Activated CD4-positive, alpha-beta T cell treated with anti-CD3 and anti-CD28 coated beads, Interleukin-2, amount 50 U/mL, for 16 hours (primary cell): ENCODE results near the gene CDH23.

Experiments
- DNase-seq: peaks from one replicate; pipeline ENCODE4 v3.0.0-alpha.2; 2020

CDH23 gene

GRCh38 chr10:71572962-71573361 lies 176.2 kb downstream of the CDH23 start:
- no peak for DNase-seq

- DNase-seq: no peak
Measured at GRCh38 chr10:71573562-71574518, 177.1 kb downstream of the CDH23 start.

- DNase-seq: no peak
Measured at GRCh38 chr10:71575451-71575850, 178.7 kb downstream of the CDH23 start.

GRCh38 chr10:71575934-71576801 lies 179.4 kb downstream of the CDH23 start:
- DNase-seq: no peak

- no peak for DNase-seq
Measured at GRCh38 chr10:71576842-71577241, 180.1 kb downstream of the CDH23 start.

DNA sequence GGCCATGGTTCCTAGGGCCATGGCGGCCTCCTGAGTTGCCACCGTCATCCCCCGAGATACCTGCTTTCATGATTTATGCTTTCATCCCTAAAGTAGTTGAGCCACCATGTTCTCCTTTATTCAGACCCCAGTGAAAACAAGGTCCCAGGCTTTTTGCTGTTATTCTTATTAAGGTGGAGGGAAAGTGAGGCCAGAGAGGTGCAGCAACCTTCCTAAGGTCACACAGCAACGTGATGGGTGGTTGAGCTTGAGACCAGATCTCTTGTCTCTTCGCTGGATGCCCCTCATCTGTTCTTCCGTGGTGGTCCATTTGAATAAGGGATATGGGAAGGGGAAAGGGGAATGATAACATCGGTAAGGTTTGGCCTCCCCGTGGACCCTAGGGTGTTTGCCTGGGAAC lies 180.6 kb downstream of the CDH23 start:
- no peak for DNase-seq

DNA sequence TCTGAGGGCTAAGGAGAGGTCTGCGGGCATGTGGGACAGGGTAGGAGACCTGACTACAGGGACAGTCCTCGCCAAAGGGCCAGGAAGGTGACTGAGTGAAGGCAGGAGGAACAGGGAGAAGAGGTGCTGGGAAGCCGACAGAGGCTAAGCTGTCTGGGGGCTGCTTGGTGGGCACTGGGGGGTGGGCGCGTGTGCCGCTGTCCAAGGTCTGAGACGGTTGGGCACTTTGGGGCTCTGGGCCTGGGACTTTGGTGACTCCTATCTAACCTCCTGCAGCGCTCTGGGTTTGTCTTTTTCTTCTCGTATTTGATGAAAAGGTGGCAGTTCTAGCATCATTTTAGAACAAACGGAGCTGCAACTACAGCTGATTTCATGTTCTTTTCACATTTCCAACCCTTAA lies 181.3 kb downstream of the CDH23 start:
- DNase-seq: no peak

- no peak for DNase-seq
Measured at GRCh38 chr10:71579668-71580067, 182.9 kb downstream of the CDH23 start.

- no peak for DNase-seq
Measured at GRCh38 chr10:71580415-71580814, 183.7 kb downstream of the CDH23 start.

- DNase-seq: no peak
Measured at GRCh38 chr10:71580926-71581325, 184.2 kb downstream of the CDH23 start.

DNA sequence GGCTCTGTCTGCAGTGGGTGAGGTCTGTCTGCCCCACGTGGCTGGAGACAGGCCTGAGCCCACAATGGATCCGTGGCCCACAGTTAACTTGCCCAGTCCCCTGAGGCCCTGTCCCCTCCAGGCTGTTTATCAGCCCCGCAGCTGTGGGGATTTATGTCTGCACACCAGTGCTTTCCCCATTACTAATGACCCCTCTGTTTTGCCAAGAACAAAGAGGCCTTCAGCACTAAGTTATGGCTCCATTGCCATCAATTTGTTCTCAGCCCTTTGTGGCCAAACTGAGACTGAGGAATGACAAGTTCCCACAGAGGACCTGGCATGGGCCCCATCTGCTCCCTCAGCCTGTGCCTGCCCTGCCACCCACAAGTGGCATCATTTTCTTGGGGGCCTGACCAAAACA lies 184.7 kb downstream of the CDH23 start:
- DNase-seq: no peak

DNA sequence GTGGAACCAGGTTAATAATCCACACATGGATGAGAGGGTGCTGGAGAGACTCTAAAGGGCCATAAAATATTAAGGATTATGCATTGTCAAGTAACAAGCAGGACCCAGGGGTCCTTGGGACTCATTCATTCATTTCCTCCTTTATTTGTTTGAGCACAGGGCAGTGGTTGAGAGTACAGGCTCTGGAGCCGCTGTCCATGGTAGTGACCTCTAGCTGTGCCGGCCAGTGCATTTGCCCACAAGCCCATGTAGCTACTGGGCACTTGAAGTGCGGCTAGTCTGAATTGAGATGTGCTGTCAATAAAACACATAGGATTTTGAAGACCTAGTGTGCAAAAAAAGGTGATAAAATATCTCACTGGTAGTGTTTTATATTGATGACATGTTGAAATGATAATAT lies 185.3 kb downstream of the CDH23 start:
- no peak for DNase-seq

DNA sequence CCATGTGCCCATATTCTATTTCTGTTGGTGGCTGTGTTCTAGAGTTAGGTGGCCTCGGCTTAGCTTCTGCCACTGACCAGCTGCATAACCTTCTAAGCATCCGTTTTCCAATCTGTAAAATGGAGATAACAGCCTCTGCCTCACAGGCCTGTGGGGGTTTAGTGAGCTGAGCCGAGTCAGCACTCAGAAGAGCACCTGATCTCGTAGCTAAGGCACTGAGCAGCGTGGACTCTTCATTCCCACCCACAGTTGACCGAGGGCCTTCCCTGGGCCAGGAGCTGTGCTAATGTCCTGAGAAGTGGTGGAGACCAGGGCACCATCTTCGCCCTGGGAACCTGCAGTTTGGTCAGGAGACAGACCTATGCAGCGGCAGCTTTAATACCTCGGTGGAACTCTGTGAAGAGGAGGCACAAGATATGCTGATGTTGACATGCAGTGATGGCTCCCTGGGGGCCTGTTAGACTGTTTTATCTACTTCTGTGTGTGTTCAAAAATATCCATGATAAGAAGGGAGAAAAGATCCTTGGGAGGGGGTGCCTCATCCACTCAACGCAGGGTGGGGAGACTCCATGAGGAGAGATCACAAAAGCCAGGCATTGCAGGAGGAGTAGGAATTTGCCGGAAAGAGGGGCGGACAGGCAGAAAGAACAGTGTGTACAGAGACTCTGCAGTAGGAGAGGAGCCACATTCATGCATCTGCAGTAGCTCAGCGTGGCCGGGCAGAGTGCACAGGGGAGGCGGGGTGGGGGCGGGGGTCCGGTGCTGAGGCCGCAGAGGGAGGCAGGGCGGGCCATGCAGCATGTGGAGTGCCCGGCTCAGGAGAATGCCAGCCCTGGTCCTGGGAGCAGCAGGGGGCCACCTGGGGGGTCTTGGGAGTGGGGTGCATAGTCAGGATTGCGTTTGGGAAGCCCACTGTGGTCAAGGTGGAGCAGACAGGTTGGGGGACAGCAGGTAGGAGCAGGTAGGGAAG lies 186.1 kb downstream of the CDH23 start:
- DNase-seq: no peak

GRCh38 chr10:71584461-71584860 lies 187.7 kb downstream of the CDH23 start:
- DNase-seq: no peak

DNA sequence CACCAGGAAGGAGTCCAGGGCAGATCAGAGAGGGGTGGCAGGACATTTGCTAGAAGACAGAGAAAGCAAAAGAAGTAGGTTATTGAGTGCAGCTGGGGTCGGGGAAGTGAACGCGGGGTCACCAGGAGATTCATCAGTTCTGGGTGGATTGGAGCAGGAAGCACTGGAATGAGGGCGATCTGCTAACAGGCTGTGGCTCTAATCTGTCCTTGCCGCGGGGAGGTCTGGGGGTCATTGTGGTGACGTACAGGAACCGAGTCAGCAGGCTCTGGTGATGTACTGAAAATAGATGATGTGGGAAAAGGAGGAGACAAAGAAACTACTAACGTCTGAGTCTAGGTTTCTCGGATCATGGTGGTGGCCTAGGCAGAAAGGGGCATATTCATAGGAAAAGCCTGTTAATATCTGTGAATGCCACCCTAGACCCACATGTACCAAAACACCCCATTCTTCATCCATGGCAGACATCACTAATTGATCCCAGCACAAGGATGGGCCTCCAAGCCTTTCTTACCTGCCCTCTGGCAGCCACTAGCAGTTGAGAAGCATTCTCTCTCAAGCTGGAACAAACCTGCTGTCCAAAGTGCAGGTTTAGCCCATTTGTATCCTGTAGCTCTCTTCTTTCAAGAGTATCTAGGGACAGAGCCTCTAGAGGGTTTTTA lies 188.3 kb downstream of the CDH23 start:
- DNase-seq: no peak

GRCh38 chr10:71585564-71586290 lies 189.0 kb downstream of the CDH23 start:
- DNase-seq: no peak

- no peak for DNase-seq
Measured at GRCh38 chr10:71587941-71588573, 191.3 kb downstream of the CDH23 start.

DNA sequence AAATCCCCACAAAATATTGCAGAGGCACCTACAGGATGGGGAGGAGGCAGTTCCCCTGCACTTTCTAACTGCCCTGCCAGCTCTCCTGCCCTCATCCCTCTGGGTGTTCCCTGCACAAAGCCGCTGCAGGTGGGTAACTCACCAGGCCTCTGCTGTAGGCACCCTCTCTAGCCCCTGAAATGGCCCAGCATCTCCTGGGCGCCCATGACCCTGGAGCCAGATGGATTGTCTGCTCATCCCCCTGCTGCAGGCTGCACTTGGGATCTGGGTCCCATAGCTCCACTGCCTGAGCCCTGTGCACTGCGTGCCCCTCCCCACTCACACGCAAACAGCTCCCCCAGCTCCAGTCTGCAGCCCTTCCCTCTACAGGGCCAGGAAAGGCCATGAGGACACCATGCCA lies 192.0 kb downstream of the CDH23 start:
- no peak for DNase-seq

DNA sequence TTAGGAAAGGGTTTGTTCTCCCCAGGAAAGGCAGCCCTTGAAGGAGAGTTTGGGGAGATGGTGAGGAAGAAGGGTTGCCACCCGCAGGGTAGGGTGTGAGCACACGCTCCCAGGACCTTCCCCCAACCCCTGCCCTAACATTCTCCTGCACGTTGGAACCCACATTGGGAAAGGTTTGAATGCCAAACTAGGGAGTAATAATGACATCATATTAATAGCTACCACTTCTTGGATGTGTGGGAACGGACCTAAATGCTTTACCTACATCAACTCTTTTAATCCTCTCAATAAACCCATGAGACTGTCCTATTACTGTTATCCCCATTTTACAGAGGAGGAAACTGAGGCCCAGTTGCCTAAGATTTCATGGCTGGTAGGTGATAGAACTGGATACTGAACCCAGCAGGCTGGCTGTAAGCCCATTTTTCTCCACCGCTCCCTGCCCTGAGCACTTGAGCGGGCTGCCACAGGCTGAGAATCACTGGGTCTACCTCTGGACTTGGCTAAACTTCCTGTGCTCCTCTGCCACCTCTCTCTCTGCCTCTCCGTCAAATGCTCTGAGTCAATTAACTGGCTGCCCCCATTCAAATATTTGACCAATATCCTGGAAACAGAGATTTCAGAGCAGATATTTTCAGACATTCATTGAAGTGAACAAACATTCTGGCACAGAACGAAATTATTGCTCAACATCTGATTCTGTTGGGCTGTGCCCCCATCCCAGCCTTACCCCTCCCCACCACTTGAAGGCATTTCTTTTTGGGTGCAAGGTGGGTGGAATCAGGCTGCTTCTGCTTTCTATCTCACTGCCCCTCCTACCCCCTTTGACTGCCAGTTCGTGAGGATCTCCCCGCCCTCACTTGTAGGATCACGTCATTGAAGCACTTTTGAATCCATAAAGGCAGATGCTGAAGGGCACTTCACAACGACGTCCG lies 193.2 kb downstream of the CDH23 start:
- no peak for DNase-seq
